Measurements from ENCODE around the gene HSPB6. TPM values are rescaled to one million over a fixed set of nuclear protein-coding genes. Genes with fewer than 3 reads are reported as not detected.

HSPB6 gene
- total RNA-seq, 1 experiment from 2014 or later: 0.37 TPM

DNA sequence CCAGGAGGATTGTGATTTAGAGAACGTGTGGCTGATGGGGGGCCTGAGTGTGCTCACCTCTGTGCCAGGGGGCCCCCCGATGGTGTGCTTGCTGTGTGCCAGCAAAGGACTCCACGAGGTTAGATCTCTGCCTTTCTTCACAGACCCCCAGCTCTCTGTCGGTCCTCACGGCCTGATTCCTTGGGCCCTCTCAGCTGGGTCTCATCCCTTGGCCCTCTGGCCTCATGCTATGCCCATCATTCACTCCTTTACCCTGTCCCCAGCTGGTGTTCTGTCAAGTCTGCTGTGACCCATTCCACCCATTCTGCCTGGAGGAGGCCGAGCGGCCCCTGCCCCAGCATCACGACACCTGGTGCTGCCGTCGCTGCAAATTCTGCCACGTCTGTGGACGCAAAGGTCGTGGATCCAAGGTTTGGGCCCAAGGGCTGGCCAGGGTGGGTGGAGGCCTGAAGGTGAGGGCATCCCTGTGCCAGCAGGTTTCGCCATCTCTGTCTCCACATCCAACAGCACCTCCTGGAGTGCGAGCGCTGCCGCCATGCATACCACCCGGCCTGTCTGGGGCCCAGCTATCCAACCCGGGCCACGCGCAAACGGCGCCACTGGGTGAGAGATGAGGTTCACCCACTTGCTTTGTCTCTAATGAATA lies 31.5 kb downstream of the HSPB6 start:
- H3K9me3 ChIP-seq (ENCODE audit: control insufficient read depth, low read depth, low read length): no peaks in the 10 kb centered on the region
- no peak overlapping the region for H2BK120ac ChIP-seq (ENCODE audit: low read depth, low read length, poor library complexity, severe bottlenecking)

More for the DNA sequence above, 31.5 kb downstream of the HSPB6 start:
- Histone ChIP-seq H3K79me2 (ENCODE audit: insufficient read depth, low read length) (no peaks in the 10 kb centered on the region), H3K4me2 (ENCODE audit: insufficient read depth, insufficient read length, low read length) (no peak overlapping the region), H2AFZ (ENCODE audit: low read length) (no peak overlapping the region), H4K8ac (replicated peaks; ENCODE audit: insufficient read length, low read depth, low read length) (no peak overlapping the region), H3K4me1 (ENCODE audit: insufficient read depth, low read length) (no peaks in the 10 kb centered on the region), H3K4ac (ENCODE audit: low read depth, low read length) (no peak overlapping the region), H3K18ac (ENCODE audit: insufficient read length, low read depth, low read length) (no peak overlapping the region), H2BK12ac (ENCODE audit: insufficient read length, low read depth, low read length) (no peak overlapping the region), H3K27me3 (ENCODE audit: insufficient read depth, low read length) (no peaks in the 10 kb centered on the region), H3K23me2 (ENCODE audit: insufficient read length, low read depth, low read length, poor library complexity, severe bottlenecking) (no peaks in the 10 kb centered on the region), H2BK20ac (ENCODE audit: low read depth, low read length, poor library complexity, severe bottlenecking) (no peak overlapping the region), H3K9ac (ENCODE audit: extremely low read depth, insufficient read length, low read length) (no peak overlapping the region), H2BK5ac (ENCODE audit: insufficient read length, low read length) (no peak overlapping the region), H3T11ph (ENCODE audit: low read length) (no peak overlapping the region), H4K20me1 (ENCODE audit: control insufficient read depth, insufficient read depth, insufficient read length) (no peaks in the 10 kb centered on the region), H4K91ac (ENCODE audit: insufficient read length, low read depth, low read length) (no peak overlapping the region), H3K79me1 (ENCODE audit: insufficient read depth, low read depth, low read length, poor library complexity, severe bottlenecking) (no peaks in the 10 kb centered on the region), H4K5ac (ENCODE audit: insufficient read length, low read depth, low read length) (no peak overlapping the region), H2AK5ac (ENCODE audit: insufficient read length, low read length) (no peak overlapping the region), H3K27ac (ENCODE audit: insufficient read length, low read depth, low read length) (no peak overlapping the region), H2BK15ac (ENCODE audit: low read depth, low read length) (no peak overlapping the region), H3K56ac (ENCODE audit: insufficient read length, low read depth, low read length) (no peak overlapping the region), H3K23ac (ENCODE audit: insufficient read length, low read depth, low read length) (no peak overlapping the region), H3K14ac (ENCODE audit: insufficient read depth, low read length) (no peak overlapping the region)
- Mint-ChIP-seq H3K36me3 (ENCODE audit: insufficient read depth in 1 of 3, low read depth in 3 of 3) (peaks cover 62 to 92% (median 89%) of the 10 kb centered on the region in 3 experiments), H3K27me3 (ENCODE audit: low read depth) (no peaks in the 10 kb centered on the region; the same call in 1 of the 2 replicates), H3K27ac (no peak overlapping the region), H3K4me3 (no peak overlapping the region), H3K4me1 (no peaks in the 10 kb centered on the region), H3K9me3 (no peaks in the 10 kb centered on the region)
- no CpG with 5 or more reads among the region's 23 CpGs for WGBS (ENCODE audit: extremely low coverage, insufficient read length, low lambda C conversion rate)
- TF ChIP-seq, protein P1, sequence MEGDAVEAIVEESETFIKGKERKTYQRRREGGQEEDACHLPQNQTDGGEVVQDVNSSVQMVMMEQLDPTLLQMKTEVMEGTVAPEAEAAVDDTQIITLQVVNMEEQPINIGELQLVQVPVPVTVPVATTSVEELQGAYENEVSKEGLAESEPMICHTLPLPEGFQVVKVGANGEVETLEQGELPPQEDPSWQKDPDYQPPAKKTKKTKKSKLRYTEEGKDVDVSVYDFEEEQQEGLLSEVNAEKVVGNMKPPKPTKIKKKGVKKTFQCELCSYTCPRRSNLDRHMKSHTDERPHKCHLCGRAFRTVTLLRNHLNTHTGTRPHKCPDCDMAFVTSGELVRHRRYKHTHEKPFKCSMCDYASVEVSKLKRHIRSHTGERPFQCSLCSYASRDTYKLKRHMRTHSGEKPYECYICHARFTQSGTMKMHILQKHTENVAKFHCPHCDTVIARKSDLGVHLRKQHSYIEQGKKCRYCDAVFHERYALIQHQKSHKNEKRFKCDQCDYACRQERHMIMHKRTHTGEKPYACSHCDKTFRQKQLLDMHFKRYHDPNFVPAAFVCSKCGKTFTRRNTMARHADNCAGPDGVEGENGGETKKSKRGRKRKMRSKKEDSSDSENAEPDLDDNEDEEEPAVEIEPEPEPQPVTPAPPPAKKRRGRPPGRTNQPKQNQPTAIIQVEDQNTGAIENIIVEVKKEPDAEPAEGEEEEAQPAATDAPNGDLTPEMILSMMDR (conservative IDR thresholded peaks at IDR 0.05): no peak
- no peak for DNase-seq

Data from H9 (cell line).